Esophagus (tissue), 2 donors: ENCODE results near the gene SORCS2. TPM values are rescaled to one million over a fixed set of nuclear protein-coding genes. Genes with fewer than 3 reads are reported as not detected.

Experiments used
- H3K27ac ChIP-seq, 2 donors: one replicate each; pipeline ENCODE4 v1.5.1; 2013; ENCODE audit warnings: low read depth in 2 of 2, mild to moderate bottlenecking in 2 of 2, inconsistent platforms in 1 of 2, low read length in 1 of 2, moderate library complexity in 1 of 2
- H3K27me3 ChIP-seq, 2 donors: one replicate each; pipeline ENCODE4 v1.6.1; 2013; ENCODE audit warnings: low read length in 2 of 2, control low read depth in 1 of 2, mild to moderate bottlenecking in 1 of 2; ENCODE audit not compliant: insufficient read depth in 2 of 2, control insufficient read depth in 1 of 2
- H3K36me3 ChIP-seq, 2 donors: one replicate each; pipeline ENCODE4 v1.6.1; 2013; ENCODE audit warnings: low read length in 1 of 2; ENCODE audit not compliant: control insufficient read depth in 2 of 2, insufficient read depth in 2 of 2
- H3K4me1 ChIP-seq, 2 donors: one replicate each; pipeline ENCODE4 v1.6.1; 2013; ENCODE audit warnings: low read length in 1 of 2; ENCODE audit not compliant: control insufficient read depth in 2 of 2, insufficient read depth in 2 of 2
- H3K4me3 ChIP-seq, 2 donors: one replicate each; pipeline ENCODE4 v1.5.1; 2013; ENCODE audit warnings: low read length in 2 of 2, mild to moderate bottlenecking in 2 of 2, low read depth in 1 of 2, moderate library complexity in 1 of 2
- H3K9me3 ChIP-seq, 2 donors: one replicate each; pipeline ENCODE4 v1.6.1; 2013; ENCODE audit warnings: mild to moderate bottlenecking in 2 of 2, low read depth in 1 of 2, low read length in 1 of 2, moderate library complexity in 1 of 2; ENCODE audit not compliant: control insufficient read depth in 2 of 2, insufficient read depth in 1 of 2
- WGBS, 2 donors: extraction: QIAGEN DNeasy Blood & Tissue Kit; methylation state at CpG; one replicate each; pipeline ENCODE4 v1.1.7; 2013; 5-methylcytosine and 5-hydroxymethylcytosine counted together
- polyA plus RNA-seq, 2 donors: library from polyadenylated mRNA; stranded (reverse); fragments of 200-250 nt; gene quantifications; one replicate each; pipeline ENCODE4 v1.2.3, GENCODE V29; 2013
- donor health status: healthy with polysubstance abuse.
- donor health status: Bipolar disorder and iron deficiency.

Gene SORCS2
- polyA plus RNA-seq, 2 donors = 1.1 to 1.2 TPM

DNA sequence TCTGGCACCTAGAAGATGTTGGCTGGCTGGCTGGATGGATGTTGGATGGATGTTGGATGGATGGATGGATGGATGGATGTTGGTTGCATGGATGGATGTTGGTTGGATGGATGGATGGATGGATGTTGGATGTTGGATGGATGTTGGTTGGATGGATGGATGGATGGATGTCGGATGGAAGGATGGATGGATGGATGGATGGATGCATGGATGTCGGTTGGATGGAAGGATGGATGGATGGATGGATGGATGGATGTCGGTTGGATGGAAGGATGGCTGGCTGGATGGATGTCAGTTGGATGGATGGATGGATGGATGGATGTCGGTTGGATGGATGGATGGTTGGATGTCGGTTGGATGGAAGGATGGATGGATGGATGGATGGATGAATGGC lies 145.7 kb downstream of the SORCS2 start:
- no peaks in the 10 kb centered on the region for H3K27me3 ChIP-seq
- WGBS, 2 donors = 96% methylated on average over 5 of the region's 5 CpGs
- H3K4me3 ChIP-seq = no peak overlapping the region
- peaks cover 0 to 2% of the 10 kb centered on the region in 2 donors for H3K9me3 ChIP-seq
- H3K4me1 ChIP-seq = peaks cover 0 to 10% of the 10 kb centered on the region in 2 donors
- H3K27ac ChIP-seq = no peak overlapping the region
- H3K36me3 ChIP-seq = no peaks in the 10 kb centered on the region

DNA sequence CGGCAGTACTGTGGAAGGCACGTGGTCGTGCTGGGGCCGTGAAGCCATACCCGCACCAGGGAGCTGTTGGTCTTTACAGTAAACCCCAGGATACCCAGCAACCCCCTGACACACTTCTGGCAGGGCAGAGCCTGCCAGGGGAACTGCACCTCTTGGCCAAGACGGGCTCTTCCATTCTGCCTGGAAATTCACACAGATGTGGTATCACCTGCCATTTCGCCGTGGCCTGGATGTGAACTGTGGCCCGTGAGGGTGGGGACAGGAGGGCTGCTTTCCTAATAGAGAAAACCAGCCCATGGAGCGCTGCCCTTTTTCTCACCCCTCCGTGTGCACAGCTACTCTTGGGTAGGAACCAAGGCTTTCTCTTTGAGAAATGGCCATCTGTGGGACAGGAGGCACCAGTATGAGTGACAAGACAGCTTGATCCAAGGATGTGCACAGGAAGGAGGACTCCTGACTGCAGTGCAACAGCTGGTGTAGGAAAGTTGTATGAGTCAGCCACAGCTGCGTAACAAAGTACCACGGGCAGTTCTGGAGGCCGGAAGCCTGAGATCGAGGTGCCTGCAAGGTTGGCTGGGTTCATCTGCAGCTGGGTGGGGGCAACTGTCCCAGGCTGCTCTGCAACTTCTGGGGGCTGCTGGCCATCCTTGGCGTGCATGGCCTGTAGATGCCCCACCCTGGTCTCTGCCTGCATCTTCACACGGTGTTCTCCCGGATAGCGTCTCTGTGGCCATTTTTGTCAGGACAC lies 146.7 kb downstream of the SORCS2 start:
- Histone ChIP-seq H3K4me3 (no peak overlapping the region), H3K36me3 (no peaks in the 10 kb centered on the region), H3K4me1 (peaks cover 0 to 14% of the 10 kb centered on the region in 2 donors), H3K27ac (no peak overlapping the region), H3K9me3 (peaks cover 0 to 2% of the 10 kb centered on the region in 2 donors), H3K27me3 (no peaks in the 10 kb centered on the region)
- 91 to 94% methylated on average over 19 of the region's 19 CpGs for WGBS, 2 donors

DNA sequence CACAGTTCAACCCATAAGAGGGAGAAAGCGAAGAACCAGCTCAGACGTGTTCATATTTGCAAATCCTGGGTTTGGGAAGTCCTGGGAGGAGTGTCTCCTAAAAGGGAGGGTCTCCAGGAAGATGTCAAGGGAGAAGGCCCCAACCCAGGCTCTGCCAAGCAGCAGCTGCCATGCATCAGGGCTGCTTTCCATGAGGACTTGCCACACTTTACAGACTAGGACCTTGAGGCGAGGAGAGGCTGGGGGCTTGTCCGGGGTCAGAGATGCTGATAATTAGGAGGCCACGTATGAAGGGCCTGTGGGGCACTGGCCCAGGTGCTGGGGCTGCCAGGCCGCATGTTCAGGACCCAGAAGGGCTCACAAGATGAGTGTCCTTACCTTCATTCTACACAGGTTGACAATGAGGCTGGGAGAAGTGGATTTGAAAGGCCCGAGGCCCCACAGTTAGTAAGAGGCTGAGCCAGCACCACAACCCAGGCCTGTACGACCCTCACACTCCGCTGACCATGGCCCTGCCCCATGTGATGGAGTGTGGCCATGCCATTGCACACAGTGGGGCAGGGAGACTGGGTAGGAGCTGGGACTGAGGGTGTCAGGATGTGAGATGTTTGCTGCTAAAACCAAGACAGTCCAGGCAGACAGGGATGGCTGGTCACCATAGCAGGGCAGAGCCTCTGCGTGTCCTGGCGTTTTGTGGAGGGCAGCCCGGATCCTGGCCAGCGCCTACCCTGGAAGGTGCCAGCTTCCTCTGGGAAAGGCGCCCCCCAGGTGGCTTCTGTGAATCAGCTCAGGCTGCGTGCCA lies 147.6 kb downstream of the SORCS2 start:
- Histone ChIP-seq H3K36me3 (no peaks in the 10 kb centered on the region), H3K27me3 (no peaks in the 10 kb centered on the region), H3K9me3 (peaks cover 0 to 2% of the 10 kb centered on the region in 2 donors), H3K4me1 (peaks cover 0 to 10% of the 10 kb centered on the region in 2 donors), H3K27ac (no peak overlapping the region), H3K4me3 (no peak overlapping the region)
- WGBS, 2 donors = 88 to 90% methylated on average over 15 of the region's 15 CpGs

DNA sequence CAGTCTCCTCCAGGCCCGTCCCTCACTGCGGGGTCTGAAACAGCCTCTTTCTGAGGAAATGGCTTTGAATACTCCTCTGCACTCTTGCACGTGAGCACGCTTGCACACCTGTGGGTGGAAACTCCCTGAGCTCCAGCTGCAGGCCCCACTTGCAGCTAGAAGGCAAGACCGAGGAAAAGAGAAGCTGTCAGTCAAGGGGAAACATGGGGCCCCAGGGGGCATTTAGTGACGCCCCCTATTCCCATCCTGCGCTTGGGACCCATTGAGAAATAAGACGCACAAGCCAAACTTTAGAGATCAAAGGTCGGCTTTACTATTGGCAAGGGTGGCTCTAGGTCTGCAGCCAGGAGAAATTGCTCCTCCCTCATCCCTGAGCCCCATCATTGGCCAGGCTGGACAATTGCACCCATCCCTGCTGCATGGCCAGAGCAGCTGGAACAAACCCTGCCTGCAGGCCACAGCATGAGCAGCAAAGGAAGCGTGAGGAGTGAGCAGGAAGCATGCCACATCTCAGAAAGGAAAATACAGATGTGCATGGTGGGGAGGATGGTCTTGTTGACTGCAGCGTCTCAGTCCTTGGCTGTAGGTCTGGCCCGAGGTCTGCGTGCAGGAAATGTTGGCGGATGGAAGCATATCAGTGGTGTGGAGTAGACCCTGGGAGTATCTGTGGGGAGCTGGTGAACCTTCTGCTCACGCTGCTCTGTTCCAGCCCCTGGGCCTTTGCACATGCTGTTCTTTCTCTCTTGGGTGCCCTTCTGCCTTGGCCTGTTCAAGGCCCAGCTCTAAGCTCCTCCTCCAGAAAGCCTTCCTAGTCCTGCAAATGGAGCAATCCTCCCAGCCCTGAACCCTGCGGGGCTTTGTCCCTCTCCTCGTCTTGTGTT lies 148.5 kb downstream of the SORCS2 start:
- Histone ChIP-seq H3K4me1 (peaks cover 0 to 8% of the 10 kb centered on the region in 2 donors), H3K4me3 (no peak overlapping the region), H3K9me3 (peaks cover 0 to 2% of the 10 kb centered on the region in 2 donors), H3K27me3 (no peaks in the 10 kb centered on the region), H3K27ac (no peak overlapping the region), H3K36me3 (no peaks in the 10 kb centered on the region)
- WGBS, 2 donors = 87 to 90% methylated on average over 17 of the region's 17 CpGs

GRCh38 chr4:7341491-7342222 lies 149.3 kb downstream of the SORCS2 start:
- Histone ChIP-seq H3K4me1 (peaks cover 0 to 5% of the 10 kb centered on the region in 2 donors), H3K9me3 (peaks cover 0 to 2% of the 10 kb centered on the region in 2 donors), H3K27me3 (no peaks in the 10 kb centered on the region), H3K27ac (no peak overlapping the region), H3K36me3 (no peaks in the 10 kb centered on the region), H3K4me3 (no peak overlapping the region)
- WGBS, 2 donors = 92 to 94% methylated on average over 6 of the region's 6 CpGs

- 91 to 92% methylated on average over 21 of the region's 21 CpGs for WGBS, 2 donors
- Histone ChIP-seq H3K27me3 (no peaks in the 10 kb centered on the region), H3K27ac (no peak overlapping the region), H3K4me1 (peaks cover 0 to 5% of the 10 kb centered on the region in 2 donors), H3K36me3 (no peaks in the 10 kb centered on the region), H3K9me3 (peaks cover 0 to 2% of the 10 kb centered on the region in 2 donors), H3K4me3 (no peak overlapping the region)
These were observed 150.1 kb downstream of the SORCS2 start for GRCh38 chr4:7342223-7343080.

DNA sequence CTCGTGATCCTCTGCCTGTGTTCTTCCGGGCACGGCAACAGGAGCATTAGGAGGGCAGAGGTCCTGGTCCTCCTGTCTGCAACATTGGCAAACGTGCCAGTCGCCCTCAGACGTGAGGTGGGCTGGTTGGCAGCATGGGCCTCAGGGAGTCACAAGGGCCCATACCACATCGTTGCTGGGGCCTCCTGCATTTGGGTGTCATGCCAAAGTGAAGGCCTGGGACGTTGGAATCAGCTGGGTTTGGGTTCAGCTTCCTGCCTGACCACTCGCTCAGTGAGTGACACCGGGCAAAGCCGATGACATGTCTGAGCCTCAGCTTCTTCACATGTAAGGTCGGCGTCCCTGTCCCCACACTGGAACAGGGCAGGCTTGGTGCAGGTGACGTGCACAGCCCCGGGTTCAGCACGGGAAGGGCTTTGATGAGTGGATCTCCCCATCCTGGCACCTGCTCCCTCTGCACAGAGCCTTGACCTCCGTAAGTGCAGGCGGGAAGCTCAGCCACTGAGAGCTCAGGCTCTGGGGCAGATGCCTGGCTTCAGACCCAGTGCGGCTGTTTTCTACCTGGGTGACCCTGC lies 150.8 kb downstream of the SORCS2 start:
- no peak overlapping the region for H3K27ac ChIP-seq
- 85 to 87% methylated on average over 19 of the region's 19 CpGs for WGBS, 2 donors
- H3K4me3 ChIP-seq = no peak overlapping the region
- H3K4me1 ChIP-seq = peaks cover 0 to 5% of the 10 kb centered on the region in 2 donors
- no peaks in the 10 kb centered on the region for H3K36me3 ChIP-seq
- peaks cover 0 to 2% of the 10 kb centered on the region in 2 donors for H3K9me3 ChIP-seq
- no peaks in the 10 kb centered on the region for H3K27me3 ChIP-seq

DNA sequence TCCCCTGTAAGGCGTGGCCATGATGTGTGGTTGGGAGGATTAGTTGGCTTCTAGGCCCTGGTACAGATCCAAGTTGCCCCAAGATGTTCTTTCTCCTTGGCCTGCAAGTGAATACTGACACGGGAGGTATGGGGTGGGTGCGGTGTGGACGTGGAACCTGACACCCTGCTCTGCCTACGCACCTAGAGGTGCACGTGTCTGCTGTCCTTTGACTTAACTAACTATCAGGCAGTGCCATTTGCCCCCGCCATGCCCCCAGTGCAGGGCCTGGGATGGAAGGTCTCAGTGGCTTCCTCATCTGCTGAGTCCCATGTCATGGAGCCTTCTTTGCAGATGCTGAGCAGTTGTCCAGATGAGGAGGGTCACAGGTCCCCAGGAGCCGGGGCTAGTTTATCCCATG lies 151.6 kb downstream of the SORCS2 start:
- WGBS, 2 donors = 67 to 71% methylated on average over 8 of the region's 8 CpGs
- no peaks in the 10 kb centered on the region for H3K27me3 ChIP-seq
- H3K4me1 ChIP-seq = peaks cover 0 to 5% of the 10 kb centered on the region in 2 donors
- H3K9me3 ChIP-seq = peaks cover 0 to 2% of the 10 kb centered on the region in 2 donors
- no peaks in the 10 kb centered on the region for H3K36me3 ChIP-seq
- H3K4me3 ChIP-seq = no peak overlapping the region
- H3K27ac ChIP-seq = no peak overlapping the region
